ENCODE results near the gene IGFL3. TPM values are rescaled to one million over a fixed set of nuclear protein-coding genes. Genes with fewer than 3 reads are reported as not detected.

Gene IGFL3
- total RNA-seq, 1 donor from 2014 or later = not detected

DNA sequence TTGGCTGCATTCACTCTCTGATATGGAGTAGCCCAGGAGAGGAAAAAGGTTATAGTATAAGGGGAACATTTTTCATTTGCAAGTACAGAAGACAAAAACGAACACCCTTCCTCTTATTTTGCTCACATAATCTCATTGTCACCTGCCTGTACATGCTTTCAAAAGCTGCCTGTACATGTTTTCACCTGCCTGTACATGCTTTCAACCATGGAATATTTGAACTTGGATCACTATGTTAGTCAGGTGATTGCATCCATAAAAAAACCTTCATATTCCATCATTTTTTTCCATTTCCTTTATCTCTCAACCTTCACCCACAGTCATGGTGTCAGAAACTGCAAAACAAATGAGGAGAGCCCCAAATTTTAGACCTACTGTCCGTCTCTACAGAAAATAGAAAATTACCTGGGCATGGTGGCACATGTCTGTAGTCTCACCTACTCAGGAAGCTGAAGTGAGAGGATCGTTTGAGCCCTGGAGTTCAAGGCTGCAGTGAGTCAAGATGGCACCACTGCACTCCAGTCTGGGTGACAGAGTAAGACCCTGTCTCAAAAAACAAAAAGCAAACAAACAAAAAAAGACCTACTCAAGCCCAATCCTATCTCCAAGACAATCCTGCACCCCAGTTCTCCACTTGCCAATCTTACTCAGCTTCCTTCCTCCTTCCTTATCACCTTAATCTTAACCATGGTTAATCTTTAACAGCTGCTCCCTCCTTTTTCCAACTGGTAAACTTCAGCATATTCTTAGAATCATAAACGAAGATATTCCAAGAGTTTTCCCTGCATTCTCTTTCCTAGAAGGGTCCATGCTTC is 35.1 kb upstream of the IGFL3 start:
- Mint-ChIP-seq H3K27ac (no peak overlapping the region), H3K36me3 (peaks cover 2% of the 10 kb centered on the region), H3K9me3 (peaks cover 31% of the 10 kb centered on the region), H3K27me3 (ENCODE audit: low read depth) (peaks cover 6% of the 10 kb centered on the region), H3K4me1 (peaks cover 10% of the 10 kb centered on the region), H3K4me3 (no peak overlapping the region)
- no peak for DNase-seq (ENCODE audit: low spot score in 2 of 2, unreplicated experiment in 2 of 2)
- TF ChIP-seq, protein P1, sequence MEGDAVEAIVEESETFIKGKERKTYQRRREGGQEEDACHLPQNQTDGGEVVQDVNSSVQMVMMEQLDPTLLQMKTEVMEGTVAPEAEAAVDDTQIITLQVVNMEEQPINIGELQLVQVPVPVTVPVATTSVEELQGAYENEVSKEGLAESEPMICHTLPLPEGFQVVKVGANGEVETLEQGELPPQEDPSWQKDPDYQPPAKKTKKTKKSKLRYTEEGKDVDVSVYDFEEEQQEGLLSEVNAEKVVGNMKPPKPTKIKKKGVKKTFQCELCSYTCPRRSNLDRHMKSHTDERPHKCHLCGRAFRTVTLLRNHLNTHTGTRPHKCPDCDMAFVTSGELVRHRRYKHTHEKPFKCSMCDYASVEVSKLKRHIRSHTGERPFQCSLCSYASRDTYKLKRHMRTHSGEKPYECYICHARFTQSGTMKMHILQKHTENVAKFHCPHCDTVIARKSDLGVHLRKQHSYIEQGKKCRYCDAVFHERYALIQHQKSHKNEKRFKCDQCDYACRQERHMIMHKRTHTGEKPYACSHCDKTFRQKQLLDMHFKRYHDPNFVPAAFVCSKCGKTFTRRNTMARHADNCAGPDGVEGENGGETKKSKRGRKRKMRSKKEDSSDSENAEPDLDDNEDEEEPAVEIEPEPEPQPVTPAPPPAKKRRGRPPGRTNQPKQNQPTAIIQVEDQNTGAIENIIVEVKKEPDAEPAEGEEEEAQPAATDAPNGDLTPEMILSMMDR (IDR thresholded peaks at IDR 0.05; ENCODE audit: unreplicated experiment) = no peak

DNA sequence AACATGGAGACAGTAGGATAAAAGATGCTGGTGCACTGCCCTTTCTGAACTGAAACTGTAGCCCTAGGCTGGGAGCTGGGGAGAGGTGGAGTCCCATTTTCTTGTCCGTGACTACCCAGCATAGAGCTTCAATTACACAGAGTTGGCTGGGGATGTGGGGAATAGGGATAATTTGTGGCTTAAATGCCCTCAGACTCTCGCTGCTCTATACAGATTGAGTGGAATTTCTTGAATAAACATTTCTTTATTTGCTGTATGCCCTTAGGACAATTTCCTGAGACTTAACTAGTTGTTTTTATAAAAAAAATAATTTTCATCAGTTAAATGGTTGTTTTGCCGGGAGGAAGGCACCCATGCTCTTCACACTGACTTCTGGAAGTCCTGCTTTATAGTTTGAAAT is 30.7 kb upstream of the IGFL3 start:
- DNase-seq (ENCODE audit: low spot score in 2 of 2, unreplicated experiment in 2 of 2) = no peak
- Mint-ChIP-seq H3K27ac (peak overlapping the region; percentile 40), H3K4me1 (peaks cover 18% of the 10 kb centered on the region), H3K4me3 (no peak overlapping the region), H3K27me3 (ENCODE audit: low read depth) (peaks cover 2% of the 10 kb centered on the region), H3K36me3 (no peaks in the 10 kb centered on the region), H3K9me3 (peaks cover 4% of the 10 kb centered on the region)
- TF ChIP-seq, protein P1 (IDR thresholded peaks at IDR 0.05; ENCODE audit: unreplicated experiment) = no peak

DNA sequence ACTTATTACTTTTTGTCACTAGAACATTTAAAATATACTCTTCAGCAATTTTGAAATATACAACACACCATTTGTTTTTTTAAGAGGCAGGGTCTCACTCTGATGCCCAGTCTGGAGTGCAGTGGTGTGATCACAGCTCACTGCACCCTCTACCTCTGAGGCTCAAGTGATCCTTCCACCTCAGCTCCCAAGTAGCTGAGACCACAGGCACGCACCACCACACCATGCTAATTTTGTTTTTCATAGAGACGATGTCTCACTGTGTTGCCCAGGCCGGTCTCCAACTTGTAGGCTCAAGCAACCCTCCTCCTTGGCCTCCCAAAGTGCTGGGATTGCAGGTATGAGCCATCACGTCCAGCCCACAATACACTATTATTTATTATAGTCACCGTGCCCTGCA is 26.1 kb upstream of the IGFL3 start:
- Mint-ChIP-seq H3K4me3 (no peak overlapping the region), H3K4me1 (peaks cover 42% of the 10 kb centered on the region), H3K9me3 (no peaks in the 10 kb centered on the region), H3K36me3 (no peaks in the 10 kb centered on the region), H3K27me3 (ENCODE audit: low read depth) (no peaks in the 10 kb centered on the region), H3K27ac (no peak overlapping the region)
- TF ChIP-seq, protein P1 (IDR thresholded peaks at IDR 0.05; ENCODE audit: unreplicated experiment) = no peak
- DNase-seq (ENCODE audit: low spot score in 2 of 2, unreplicated experiment in 2 of 2) = no peak

DNA sequence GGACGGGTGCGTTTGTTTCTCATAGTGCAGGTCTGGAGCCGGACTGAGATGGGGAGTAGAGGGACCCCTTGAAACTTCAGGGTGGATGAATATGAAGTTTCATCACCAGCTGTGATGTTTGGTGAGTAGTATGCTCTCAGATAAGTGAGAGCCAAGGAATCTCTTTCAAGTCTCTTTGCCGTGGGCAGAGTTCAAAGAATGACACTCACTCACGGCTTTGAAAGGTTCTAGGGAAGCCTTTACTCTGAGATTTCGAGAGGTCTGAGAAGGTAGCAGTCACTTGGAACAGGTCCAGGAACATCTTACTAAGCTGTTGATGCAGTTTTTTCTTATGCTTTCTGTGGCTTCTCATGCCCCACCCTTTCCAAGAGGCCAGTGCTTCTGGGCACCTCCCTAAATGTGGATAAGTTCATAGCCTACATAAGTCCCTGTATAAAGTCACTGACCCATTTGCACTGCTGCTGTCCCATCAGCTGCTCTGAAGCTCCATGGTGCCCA is 23.4 kb upstream of the IGFL3 start, which contains the start of gene IGFL2:
Gene IGFL2 (plus strand): TSS at position 448 of the 498 bp plus-strand sequence. CDS start 41 bp downstream, at position 489.
- H3K9me3 Mint-ChIP-seq = no peaks in the 10 kb centered on the region
- TF ChIP-seq, protein P1 (IDR thresholded peaks at IDR 0.05; ENCODE audit: unreplicated experiment) = no peak
- no peak within 1 kb of the TSS for H3K4me3 Mint-ChIP-seq
- H3K4me1 Mint-ChIP-seq = peaks cover 28% of the 10 kb centered on the region
- no peaks in the 10 kb centered on the region for H3K27me3 Mint-ChIP-seq (ENCODE audit: low read depth)
- no peak for DNase-seq (ENCODE audit: low spot score in 2 of 2, unreplicated experiment in 2 of 2)
- no peaks in the 10 kb centered on the region for H3K36me3 Mint-ChIP-seq
- peak within 1 kb of the TSS; percentile 35 for H3K27ac Mint-ChIP-seq

DNA sequence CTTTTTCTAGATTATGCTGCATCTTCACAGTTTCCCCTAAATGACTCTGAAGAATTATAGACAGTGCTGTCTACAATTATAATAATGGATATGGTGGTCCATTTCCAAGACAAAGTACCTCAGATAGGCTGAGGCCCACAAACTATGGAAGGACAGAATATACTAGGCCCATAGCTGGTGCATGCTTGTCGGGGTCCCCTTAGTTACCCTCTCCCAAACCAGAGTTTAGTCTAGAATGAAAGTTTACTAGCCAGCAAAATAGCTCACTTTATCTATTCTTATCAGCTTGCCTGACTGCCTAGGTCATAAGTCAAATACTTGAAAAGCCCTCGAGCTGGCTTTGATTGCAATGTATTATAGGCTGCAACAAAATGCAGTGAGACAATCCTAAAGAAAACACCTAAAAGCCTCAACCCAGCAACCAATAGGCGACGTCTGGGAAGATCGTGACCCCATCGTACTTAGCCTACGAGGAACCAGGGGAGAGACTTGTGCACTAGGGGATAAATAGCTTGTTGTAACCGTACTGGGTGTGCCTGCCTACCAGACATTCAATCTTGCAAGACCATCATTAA is 22.8 kb upstream of the IGFL3 start:
- H3K27ac Mint-ChIP-seq = peak overlapping the region; percentile 17
- H3K4me1 Mint-ChIP-seq = peaks cover 29% of the 10 kb centered on the region
- H3K36me3 Mint-ChIP-seq = no peaks in the 10 kb centered on the region
- no peaks in the 10 kb centered on the region for H3K27me3 Mint-ChIP-seq (ENCODE audit: low read depth)
- no peak overlapping the region for H3K4me3 Mint-ChIP-seq
- TF ChIP-seq, protein P1 (IDR thresholded peaks at IDR 0.05; ENCODE audit: unreplicated experiment) = no peak
- no peak for DNase-seq (ENCODE audit: low spot score in 2 of 2, unreplicated experiment in 2 of 2)
- no peaks in the 10 kb centered on the region for H3K9me3 Mint-ChIP-seq
